HT-29 (cell line): ENCODE measurements around the gene PIMREG. TPM values are rescaled to one million over a fixed set of nuclear protein-coding genes. Genes with fewer than 3 reads are reported as not detected.
"Not testable (repeated sequence)": the region's sequence is repeated elsewhere in the genome, so short reads cannot be mapped to it uniquely, and the experiment has no call there.

ENCODE experiments used
- DNase-seq: peaks from one replicate; pipeline ENCODE4 v3.0.0-alpha.2; 2015; ENCODE audit warnings: low spot score
- total RNA-seq: library from RNA; depleted of rRNA; stranded (reverse); fragments of >200 nt; shearing (Covaris generic); gene quantifications from 2 replicates; pipeline ENCODE4 v1.2.3, GENCODE V29; 2014

The PIMREG gene
- total RNA-seq, 1 experiment from 2014 or later: 97.8 TPM

- no peak for DNase-seq
These were observed 33.7 kb downstream of the PIMREG start for GRCh38 chr17:6477831-6478383.

- DNase-seq: no peak
These were observed 34.2 kb downstream of the PIMREG start for GRCh38 chr17:6478486-6478885.

GRCh38 chr17:6479622-6480302 is 35.5 kb downstream of the PIMREG start:
- DNase-seq: no peak

- DNase-seq: no peak
These were observed 36.0 kb downstream of the PIMREG start for GRCh38 chr17:6480303-6480675.

- no peak for DNase-seq
These were observed 37.8 kb downstream of the PIMREG start for GRCh38 chr17:6482105-6482455.

GRCh38 chr17:6482796-6483195 is 38.5 kb downstream of the PIMREG start:
- DNase-seq: not testable (repeated sequence)

GRCh38 chr17:6483507-6483906 is 39.3 kb downstream of the PIMREG start:
- DNase-seq: no peak

GRCh38 chr17:6485646-6486412 is 41.6 kb downstream of the PIMREG start:
- DNase-seq: no peak

- DNase-seq: no peak
These were observed 43.2 kb downstream of the PIMREG start for GRCh38 chr17:6487251-6488007.

- no peak for DNase-seq
These were observed 43.8 kb downstream of the PIMREG start for GRCh38 chr17:6488008-6488539.

- no peak for DNase-seq
These were observed 44.8 kb downstream of the PIMREG start for GRCh38 chr17:6489016-6489550.

- no peak for DNase-seq
These were observed 46.9 kb downstream of the PIMREG start for GRCh38 chr17:6491071-6491700.

- DNase-seq: no peak
These were observed 48.8 kb downstream of the PIMREG start for GRCh38 chr17:6492892-6493674.

GRCh38 chr17:6494239-6494941 is 50.1 kb downstream of the PIMREG start:
- DNase-seq: no peak

- DNase-seq: no peak
These were observed 51.3 kb downstream of the PIMREG start for GRCh38 chr17:6495450-6496115.

- no peak for DNase-seq
These were observed 51.8 kb downstream of the PIMREG start for GRCh38 chr17:6496116-6496481.

- no peak for DNase-seq
These were observed 52.6 kb downstream of the PIMREG start for GRCh38 chr17:6496640-6497441.

GRCh38 chr17:6497496-6498221 is 53.4 kb downstream of the PIMREG start:
- DNase-seq: no peak
